Immature natural killer cell (primary cell): ENCODE results near the gene SORCS1. TPM values are rescaled to one million over a fixed set of nuclear protein-coding genes. Genes with fewer than 3 reads are reported as not detected.

Experiments
- DNase-seq, 3 donors: peaks; one replicate each; pipeline ENCODE4 v3.0.0; 2022; ENCODE audit warnings: mixed read lengths in 1 of 3
- H3K27ac Mint-ChIP-seq, 6 donors: one replicate each; pipeline ENCODE4 v1.8.0; 2020; ENCODE audit warnings: mixed read lengths in 6 of 6, mild to moderate bottlenecking in 5 of 6, inconsistent platforms in 4 of 6, moderate library complexity in 3 of 6
- H3K27me3 Mint-ChIP-seq, 3 donors: one replicate each; pipeline ENCODE4 v1.8.0; 2020 to 2021; ENCODE audit warnings: low read depth in 3 of 3, mild to moderate bottlenecking in 3 of 3, mixed read lengths in 3 of 3, moderate library complexity in 3 of 3, inconsistent platforms in 1 of 3
- H3K36me3 Mint-ChIP-seq, 3 donors: one replicate each; pipeline ENCODE4 v1.8.0; 2020; ENCODE audit warnings: mixed read lengths in 3 of 3, inconsistent platforms in 2 of 3, mild to moderate bottlenecking in 2 of 3
- H3K4me1 Mint-ChIP-seq, 2 donors: one replicate each; pipeline ENCODE4 v1.8.0; 2020; ENCODE audit warnings: inconsistent platforms in 2 of 2, mild to moderate bottlenecking in 2 of 2, mixed read lengths in 2 of 2, moderate library complexity in 1 of 2
- H3K4me3 Mint-ChIP-seq, 5 donors: one replicate each; pipeline ENCODE4 v1.8.0; 2020; ENCODE audit warnings: mild to moderate bottlenecking in 5 of 5, mixed read lengths in 5 of 5, inconsistent platforms in 3 of 5, moderate library complexity in 3 of 5
- H3K9me3 Mint-ChIP-seq, 6 donors: one replicate each; pipeline ENCODE4 v1.8.0; 2020; ENCODE audit warnings: mild to moderate bottlenecking in 6 of 6, mixed read lengths in 6 of 6, inconsistent platforms in 4 of 6, moderate library complexity in 3 of 6
- polyA plus RNA-seq, 3 donors: library from polyadenylated mRNA; unstranded; fragments of 300-500 nt; fragmentation: Illumina TruSeq; gene quantifications; one replicate each; pipeline ENCODE4 v1.2.3, GENCODE V29; 2021

SORCS1 gene
- polyA plus RNA-seq, 3 donors from 2014 or later, result not detected

DNA sequence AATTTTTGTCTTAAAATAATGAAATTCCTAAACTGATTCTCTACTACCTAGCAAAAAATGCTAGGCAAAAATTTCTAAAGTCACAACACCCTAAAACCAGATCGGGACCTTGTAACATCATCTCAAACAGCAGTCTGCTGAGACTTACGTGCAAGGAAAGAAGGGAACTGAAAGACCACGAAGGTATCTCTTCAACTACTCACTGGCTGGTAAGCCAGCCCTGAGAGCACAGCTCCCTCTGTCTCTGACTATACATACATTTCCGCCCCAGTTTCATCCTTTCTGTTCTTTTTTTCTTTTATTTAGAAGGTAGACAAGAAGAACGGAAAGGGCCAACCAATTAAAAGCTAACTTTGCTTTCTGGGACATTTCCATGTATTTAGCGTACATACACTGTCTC lies 15.6 kb downstream of the SORCS1 start:
- no peak overlapping the region for H3K4me3 Mint-ChIP-seq
- H3K9me3 Mint-ChIP-seq, result peaks cover 0 to 12% (median 7%) of the 10 kb centered on the region in 6 donors
- H3K36me3 Mint-ChIP-seq, result no peaks in the 10 kb centered on the region
- no peaks in the 10 kb centered on the region for H3K4me1 Mint-ChIP-seq
- peaks cover 0 to 6% (median 0%) of the 10 kb centered on the region in 3 donors for H3K27me3 Mint-ChIP-seq
- DNase-seq, result no peak
- H3K27ac Mint-ChIP-seq, result no peak overlapping the region

DNA sequence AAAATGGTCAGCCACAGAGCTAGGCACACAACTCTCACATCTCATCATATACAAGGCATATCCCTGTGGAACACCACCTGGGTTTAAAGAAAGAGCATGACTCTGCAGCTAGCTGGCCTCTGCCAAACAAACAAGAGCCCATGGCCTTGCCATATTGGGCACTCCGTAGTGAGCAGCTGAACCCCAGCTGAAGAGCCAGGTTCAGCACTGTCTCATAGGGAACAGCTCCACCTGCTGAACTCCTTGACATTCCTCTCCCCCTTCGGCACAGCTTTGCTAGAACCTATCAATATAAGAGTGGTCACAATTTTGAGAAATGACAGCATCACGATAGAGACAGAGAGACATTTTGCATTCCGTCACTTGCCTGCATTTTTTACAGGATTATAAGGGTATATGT lies 20.0 kb downstream of the SORCS1 start:
- H3K27ac Mint-ChIP-seq, result no peak overlapping the region
- H3K36me3 Mint-ChIP-seq, result no peaks in the 10 kb centered on the region
- H3K4me3 Mint-ChIP-seq, result no peak overlapping the region
- peaks cover 0 to 2% (median 2%) of the 10 kb centered on the region in 3 donors for H3K27me3 Mint-ChIP-seq
- H3K4me1 Mint-ChIP-seq, result no peaks in the 10 kb centered on the region
- DNase-seq, result no peak
- no peaks in the 10 kb centered on the region for H3K9me3 Mint-ChIP-seq

DNA sequence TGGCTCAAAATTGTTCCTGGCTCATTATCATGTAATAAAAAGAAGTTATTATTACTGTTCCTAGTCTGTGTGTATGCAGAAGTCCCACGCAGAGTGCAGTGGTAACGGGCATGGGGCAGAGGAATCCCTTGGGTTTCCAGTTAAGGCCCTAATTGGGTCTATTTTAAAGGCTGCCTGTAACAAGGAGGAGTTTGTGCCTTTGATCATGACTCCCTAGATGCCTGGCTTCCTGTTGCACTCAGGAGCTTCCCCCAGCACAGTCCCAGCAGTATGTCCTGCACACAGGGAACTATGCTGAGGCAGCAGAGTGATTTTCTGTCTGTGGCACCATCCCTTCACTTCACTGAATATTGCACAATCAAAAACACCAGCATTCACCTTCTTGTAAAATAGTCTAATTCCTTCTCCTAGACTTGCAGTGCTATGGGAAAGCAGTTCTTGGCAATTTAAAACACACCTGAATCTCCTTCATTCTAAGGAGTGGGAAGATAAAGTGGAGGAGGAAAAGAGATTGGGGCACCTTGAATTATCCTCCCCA lies 22.9 kb downstream of the SORCS1 start:
- H3K9me3 Mint-ChIP-seq, result no peaks in the 10 kb centered on the region
- no peak for DNase-seq
- H3K27ac Mint-ChIP-seq, result no peak overlapping the region
- H3K4me3 Mint-ChIP-seq, result no peak overlapping the region
- H3K36me3 Mint-ChIP-seq, result no peaks in the 10 kb centered on the region
- H3K27me3 Mint-ChIP-seq, result peaks cover 0 to 2% (median 2%) of the 10 kb centered on the region in 3 donors
- H3K4me1 Mint-ChIP-seq, result no peaks in the 10 kb centered on the region

DNA sequence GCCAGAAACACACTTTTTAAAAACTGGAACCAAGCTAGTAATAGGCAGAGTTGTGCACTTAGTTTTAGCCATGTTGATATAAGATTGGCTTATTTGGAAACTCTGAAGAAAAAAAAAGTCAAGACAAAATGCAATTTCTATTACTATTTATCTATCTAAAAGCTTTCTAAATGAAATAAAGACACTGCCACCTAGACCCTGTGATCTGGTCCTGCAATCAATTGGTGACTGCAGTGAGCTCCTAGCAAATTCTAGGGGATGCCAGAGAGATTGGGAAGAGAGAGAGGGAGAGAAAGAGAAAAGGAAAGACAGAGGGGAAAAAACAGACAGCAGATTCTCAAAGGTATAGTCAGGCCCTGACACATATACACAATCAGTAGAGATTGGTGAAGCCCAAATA lies 25.3 kb downstream of the SORCS1 start:
- H3K27ac Mint-ChIP-seq, result no peak overlapping the region
- H3K36me3 Mint-ChIP-seq, result no peaks in the 10 kb centered on the region
- H3K27me3 Mint-ChIP-seq, result peaks cover 0 to 7% (median 2%) of the 10 kb centered on the region in 3 donors
- DNase-seq, result no peak
- H3K9me3 Mint-ChIP-seq, result no peaks in the 10 kb centered on the region
- H3K4me1 Mint-ChIP-seq, result no peaks in the 10 kb centered on the region
- no peak overlapping the region for H3K4me3 Mint-ChIP-seq

DNA sequence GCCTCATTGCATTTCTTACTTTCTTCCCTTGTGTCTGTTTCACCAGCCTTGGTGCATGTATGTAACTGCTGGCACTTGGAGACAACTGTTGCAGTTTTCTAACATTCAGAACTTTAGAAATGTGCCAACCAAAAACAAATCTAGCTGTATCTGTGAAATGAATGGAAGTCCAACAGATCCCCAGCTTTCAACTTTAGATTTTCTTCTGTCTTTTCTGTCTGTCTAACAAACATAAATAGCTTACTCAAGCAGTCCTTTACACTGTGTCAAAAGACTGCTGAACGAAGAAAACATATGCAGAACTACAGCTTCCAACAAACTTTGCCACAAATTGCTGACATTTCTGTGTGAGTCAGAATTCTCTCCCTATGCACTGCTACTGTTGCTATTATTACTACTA lies 30.9 kb downstream of the SORCS1 start:
- H3K4me1 Mint-ChIP-seq, result no peaks in the 10 kb centered on the region

DNA sequence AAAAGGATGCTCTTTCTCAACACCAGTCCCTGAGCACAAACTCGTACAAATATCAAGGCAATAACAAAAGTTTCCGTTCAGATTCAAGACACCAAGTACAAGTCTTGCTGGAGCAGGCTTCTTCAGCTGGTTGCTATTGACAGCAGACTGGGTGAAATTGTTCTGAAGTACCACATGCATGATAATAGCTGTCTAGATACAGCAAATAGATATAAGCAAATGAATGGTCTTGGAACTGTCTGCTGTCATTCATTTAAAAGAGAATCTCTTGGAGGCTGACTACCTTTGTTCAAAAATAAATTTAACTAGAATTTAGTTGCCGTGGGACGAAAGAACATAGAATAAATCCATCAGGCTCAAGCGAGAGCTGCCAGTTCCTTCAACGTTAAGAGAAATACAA lies 35.5 kb downstream of the SORCS1 start:
- no peaks in the 10 kb centered on the region for H3K4me1 Mint-ChIP-seq
- H3K27ac Mint-ChIP-seq, result no peak overlapping the region
- no peak overlapping the region for H3K4me3 Mint-ChIP-seq
- DNase-seq, result no peak
- peaks cover 3 to 7% (median 3%) of the 10 kb centered on the region in 3 donors for H3K27me3 Mint-ChIP-seq
- peaks cover 0 to 5% (median 0%) of the 10 kb centered on the region in 6 donors for H3K9me3 Mint-ChIP-seq
- no peaks in the 10 kb centered on the region for H3K36me3 Mint-ChIP-seq

More for the DNA sequence above, 30.9 kb downstream of the SORCS1 start:
- Mint-ChIP-seq H3K27ac (no peak overlapping the region), H3K36me3 (no peaks in the 10 kb centered on the region), H3K9me3 (peaks cover 0 to 4% (median 0%) of the 10 kb centered on the region in 6 donors), H3K4me3 (no peak overlapping the region), H3K27me3 (peaks cover 3 to 7% (median 7%) of the 10 kb centered on the region in 3 donors)
- DNase-seq, result no peak

DNA sequence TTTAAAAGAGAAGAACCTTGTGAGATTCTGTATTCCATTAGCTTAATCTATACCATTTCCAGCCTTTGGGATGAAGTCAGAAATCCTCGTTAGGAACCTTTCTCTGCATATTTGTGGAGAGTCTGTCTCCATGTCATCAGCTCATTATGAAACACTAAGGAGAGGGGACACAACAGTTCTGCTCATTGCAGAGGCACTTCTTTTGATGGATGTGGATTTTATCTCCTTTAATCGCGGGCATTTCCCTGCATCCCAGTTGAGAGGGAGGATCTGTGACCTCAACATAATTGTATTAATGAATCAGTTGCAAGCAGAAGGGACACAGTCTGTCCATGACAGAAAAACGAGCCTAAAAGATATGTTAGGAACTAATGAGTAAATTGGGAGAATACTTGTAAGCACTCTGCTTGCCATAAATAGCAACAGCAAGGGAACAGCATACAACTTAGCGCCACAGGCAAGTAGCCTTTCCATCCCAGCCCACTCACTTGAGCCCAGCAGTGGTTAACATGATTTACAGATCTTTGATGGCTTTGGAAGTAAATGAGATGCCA lies 37.9 kb downstream of the SORCS1 start:
- peaks cover 3 to 7% (median 3%) of the 10 kb centered on the region in 3 donors for H3K27me3 Mint-ChIP-seq
- no peaks in the 10 kb centered on the region for H3K36me3 Mint-ChIP-seq
- H3K27ac Mint-ChIP-seq, result no peak overlapping the region
- H3K9me3 Mint-ChIP-seq, result peaks cover 0 to 5% (median 0%) of the 10 kb centered on the region in 6 donors
- DNase-seq, result no peak
- no peak overlapping the region for H3K4me3 Mint-ChIP-seq
- no peaks in the 10 kb centered on the region for H3K4me1 Mint-ChIP-seq

DNA sequence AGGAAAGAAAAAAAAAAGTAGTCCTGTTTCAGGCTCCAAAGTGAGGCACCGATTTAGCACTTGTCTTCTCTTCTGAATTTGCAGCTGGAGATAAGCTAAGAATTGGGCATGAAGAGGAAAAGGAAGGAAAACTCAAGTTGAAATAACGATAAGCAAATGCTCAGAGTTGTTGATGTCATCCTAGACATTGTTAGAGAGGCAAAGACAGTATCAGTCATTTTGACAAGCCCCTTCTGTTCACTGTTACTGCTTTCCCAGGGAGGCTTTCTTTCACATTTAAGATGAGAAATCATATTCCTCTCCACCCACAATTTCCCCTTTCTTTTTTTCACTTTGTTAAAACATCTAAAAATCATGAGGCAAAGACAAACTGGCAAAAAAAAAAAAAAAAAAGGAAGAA lies 41.8 kb downstream of the SORCS1 start:
- H3K4me1 Mint-ChIP-seq, result no peaks in the 10 kb centered on the region
- H3K4me3 Mint-ChIP-seq, result no peak overlapping the region
- peaks cover 0 to 2% (median 0%) of the 10 kb centered on the region in 3 donors for H3K27me3 Mint-ChIP-seq
- DNase-seq, result no peak
- H3K36me3 Mint-ChIP-seq, result no peaks in the 10 kb centered on the region
- peaks cover 0 to 1% (median 0%) of the 10 kb centered on the region in 6 donors for H3K9me3 Mint-ChIP-seq
- no peak overlapping the region for H3K27ac Mint-ChIP-seq

DNA sequence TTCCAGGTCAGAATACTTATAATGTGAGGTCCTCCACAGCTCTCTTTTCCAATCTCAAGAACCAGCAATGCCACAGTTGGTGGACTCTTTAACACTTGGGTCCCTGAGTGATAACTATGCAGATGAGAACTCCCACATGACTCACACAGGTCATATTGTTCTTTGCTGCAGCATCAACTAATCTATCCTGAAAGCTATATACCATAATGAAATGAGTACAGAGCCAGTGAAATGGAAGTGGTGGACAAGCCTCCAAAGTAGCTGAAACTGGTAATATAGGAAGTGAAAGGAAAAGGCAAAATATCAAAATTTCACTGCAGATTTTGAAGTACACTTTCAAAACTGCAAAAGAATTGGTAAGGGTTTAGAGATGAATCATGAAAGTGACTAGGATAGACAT lies 45.6 kb downstream of the SORCS1 start:
- H3K4me3 Mint-ChIP-seq, result no peak overlapping the region
- H3K4me1 Mint-ChIP-seq, result no peaks in the 10 kb centered on the region
- no peak for DNase-seq
- H3K27me3 Mint-ChIP-seq, result peaks cover 0 to 2% (median 1%) of the 10 kb centered on the region in 3 donors
- H3K27ac Mint-ChIP-seq, result no peak overlapping the region
- no peaks in the 10 kb centered on the region for H3K36me3 Mint-ChIP-seq
- peaks cover 0 to 4% (median 0%) of the 10 kb centered on the region in 6 donors for H3K9me3 Mint-ChIP-seq

DNA sequence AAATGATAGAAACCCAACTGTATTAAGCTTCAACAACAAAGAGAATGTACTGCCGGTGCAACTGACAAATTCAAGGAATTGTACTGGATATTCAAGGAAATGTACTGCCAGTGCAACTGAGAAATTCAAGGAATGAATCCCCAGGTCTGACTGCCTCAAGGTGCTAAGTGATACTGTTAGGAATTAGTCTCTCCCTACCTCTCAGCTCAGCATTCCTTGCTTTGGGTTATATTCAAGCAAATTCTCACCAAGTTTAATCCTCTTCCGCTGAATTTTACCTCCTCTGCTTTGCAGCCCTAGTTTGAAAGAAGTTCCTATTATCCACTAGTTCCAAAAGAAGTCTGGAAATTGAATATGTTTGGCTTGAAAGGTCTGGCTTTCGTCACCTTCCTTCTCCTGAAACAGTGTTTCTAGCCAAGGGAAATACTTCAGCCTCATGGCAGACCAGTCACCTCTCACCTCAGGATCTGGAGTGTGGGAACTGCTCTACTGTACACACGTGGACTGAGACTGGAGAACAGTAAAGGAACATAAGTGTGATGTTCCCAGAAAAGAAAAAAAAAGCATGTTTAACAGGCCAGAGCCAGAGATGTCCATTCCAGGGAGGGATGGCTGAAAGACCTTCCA lies 60.4 kb downstream of the SORCS1 start:
- Mint-ChIP-seq H3K4me1 (no peaks in the 10 kb centered on the region), H3K4me3 (no peak overlapping the region), H3K27me3 (peaks cover 2 to 8% (median 2%) of the 10 kb centered on the region in 3 donors), H3K36me3 (no peaks in the 10 kb centered on the region), H3K27ac (no peak overlapping the region), H3K9me3 (peaks cover 0 to 9% (median 5%) of the 10 kb centered on the region in 6 donors)
- no peak for DNase-seq

DNA sequence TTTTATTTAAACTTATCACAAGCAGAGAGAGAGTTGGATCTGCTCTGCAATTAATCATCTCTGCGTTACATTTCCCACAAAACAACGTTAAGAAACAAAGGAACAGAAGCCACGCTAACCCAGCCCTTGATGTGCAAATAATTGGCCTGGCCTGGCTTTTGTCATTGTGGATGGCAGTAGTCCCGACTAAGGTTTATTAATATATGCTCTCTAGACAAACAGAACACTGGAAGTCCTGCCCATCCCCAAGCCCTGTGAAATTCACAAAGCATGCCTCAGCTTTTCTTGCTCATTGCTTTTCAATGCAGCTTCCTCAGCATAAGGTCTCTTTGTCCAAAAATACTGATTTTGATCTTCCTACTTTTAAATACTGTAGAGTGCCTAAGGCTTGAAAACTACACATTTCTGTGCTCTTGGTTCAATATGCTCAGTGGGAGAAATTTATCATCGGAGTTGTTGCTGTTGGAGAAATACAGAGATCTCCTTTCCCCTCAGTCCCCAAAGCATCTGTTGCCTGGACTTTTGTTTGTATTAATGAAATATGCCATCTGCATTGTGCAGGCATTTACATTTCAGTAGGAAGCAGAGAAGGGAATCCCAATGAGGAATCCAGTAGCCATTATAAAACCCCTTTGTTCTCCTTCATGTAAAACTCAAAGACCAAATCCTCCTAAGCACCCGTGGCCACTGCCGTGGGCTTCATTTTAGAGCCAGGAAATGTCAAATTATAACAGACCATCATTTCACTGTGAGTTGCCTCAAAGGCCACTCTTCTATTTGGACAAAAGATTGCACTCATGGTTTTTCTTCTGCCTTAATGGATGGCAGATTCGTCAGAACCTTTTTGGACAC lies 61.1 kb downstream of the SORCS1 start:
- H3K27ac Mint-ChIP-seq, result no peak overlapping the region
- no peaks in the 10 kb centered on the region for H3K4me1 Mint-ChIP-seq
- no peaks in the 10 kb centered on the region for H3K36me3 Mint-ChIP-seq
- H3K27me3 Mint-ChIP-seq, result peaks cover 1 to 6% (median 4%) of the 10 kb centered on the region in 3 donors
- DNase-seq, result no peak
- H3K4me3 Mint-ChIP-seq, result no peak overlapping the region
- H3K9me3 Mint-ChIP-seq, result peaks cover 0 to 6% (median 4%) of the 10 kb centered on the region in 6 donors

DNA sequence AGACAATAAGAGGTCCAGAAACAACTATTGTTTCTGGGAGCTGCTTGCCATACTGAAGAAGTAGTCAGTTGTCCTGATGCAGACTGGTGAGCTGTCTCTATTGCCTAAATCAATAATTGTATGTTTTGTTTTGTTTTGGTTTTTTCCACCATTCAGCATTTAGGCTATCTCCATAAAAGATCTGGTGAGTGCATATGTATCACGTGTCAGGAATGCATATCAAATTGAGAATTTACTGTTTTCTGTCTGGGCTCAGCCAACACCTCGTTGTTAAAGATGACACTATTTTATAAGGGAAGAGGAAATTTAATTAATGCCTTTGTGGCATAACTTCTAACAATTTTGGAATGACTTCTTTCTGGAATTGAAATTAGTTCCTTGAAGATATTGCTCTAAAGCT lies 66.2 kb downstream of the SORCS1 start:
- no peak for DNase-seq
- Mint-ChIP-seq H3K36me3 (peaks cover 0 to 3% (median 0%) of the 10 kb centered on the region in 3 donors), H3K27me3 (peaks cover 2 to 3% (median 2%) of the 10 kb centered on the region in 3 donors), H3K4me3 (no peak overlapping the region), H3K9me3 (no peaks in the 10 kb centered on the region), H3K4me1 (no peaks in the 10 kb centered on the region), H3K27ac (no peak overlapping the region)

DNA sequence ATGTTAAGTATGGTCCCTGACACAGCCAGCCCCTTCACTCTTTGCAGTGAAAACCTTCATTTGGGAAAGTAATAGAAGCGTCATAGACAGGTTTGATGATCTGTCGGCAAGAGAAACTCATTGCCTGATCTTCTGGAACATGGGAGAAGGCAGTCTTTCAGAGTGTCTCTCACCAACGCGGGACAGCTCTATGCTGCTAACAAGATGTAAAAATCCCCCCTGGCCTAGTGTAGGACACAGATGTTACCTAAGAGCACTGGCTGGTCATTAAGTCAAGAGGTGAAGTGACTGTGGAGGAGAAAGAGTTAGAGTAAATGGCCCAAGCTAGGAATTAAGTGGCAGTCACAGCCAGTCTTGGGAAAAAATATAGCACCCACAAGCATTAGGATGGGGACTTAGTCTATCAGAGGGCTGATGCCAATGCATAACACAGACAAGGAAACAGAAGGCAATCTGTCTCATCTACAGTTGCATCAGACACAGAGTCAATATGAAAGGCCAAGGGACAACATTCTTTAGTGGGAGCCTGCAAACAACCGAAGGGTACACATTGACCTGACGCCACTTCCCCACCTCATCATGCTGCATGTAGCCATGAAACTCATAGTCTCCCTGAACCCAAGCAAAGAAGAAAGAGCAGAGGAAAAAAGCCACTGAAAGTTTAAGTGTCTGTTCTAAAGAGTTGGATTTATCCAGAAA lies 69.5 kb downstream of the SORCS1 start:
- H3K4me3 Mint-ChIP-seq, result no peak overlapping the region
- DNase-seq, result no peak
- H3K4me1 Mint-ChIP-seq, result no peaks in the 10 kb centered on the region
- no peaks in the 10 kb centered on the region for H3K9me3 Mint-ChIP-seq
- H3K36me3 Mint-ChIP-seq, result peaks cover 0 to 3% (median 0%) of the 10 kb centered on the region in 3 donors
- H3K27me3 Mint-ChIP-seq, result peaks cover 2 to 4% (median 3%) of the 10 kb centered on the region in 3 donors
- no peak overlapping the region for H3K27ac Mint-ChIP-seq
